Stimulated activated CD4-positive, alpha-beta T cell treated with anti-CD3 and anti-CD28 coated beads, Interleukin-2, amount 100 ng/mL, for 48 hours (primary cell): ENCODE measurements around the gene NUP210.

Source experiments
- DNase-seq, 2 donors: peaks; one replicate each; pipeline ENCODE4 v3.0.0-alpha.2; 2020

Gene NUP210

GRCh38 chr3:13317596-13318320, 102.4 kb downstream of the NUP210 start:
- DNase-seq: no peak

- DNase-seq: no peak
Measured at GRCh38 chr3:13316603-13317002, 103.5 kb downstream of the NUP210 start.

- DNase-seq: no peak
Measured at GRCh38 chr3:13314877-13315276, 105.2 kb downstream of the NUP210 start.

GRCh38 chr3:13313813-13314212, 106.3 kb downstream of the NUP210 start:
- DNase-seq: no peak

GRCh38 chr3:13309004-13309403, 111.1 kb downstream of the NUP210 start:
- no peak for DNase-seq

- peak; percentile 16 to 17 for DNase-seq
Measured at GRCh38 chr3:13308380-13308801, 111.7 kb downstream of the NUP210 start.

- no peak for DNase-seq
Measured at GRCh38 chr3:13307041-13307440, 113.1 kb downstream of the NUP210 start.

- no peak for DNase-seq
Measured at GRCh38 chr3:13305623-13306022, 114.5 kb downstream of the NUP210 start.

- no peak for DNase-seq
Measured at GRCh38 chr3:13303410-13303809, 116.7 kb downstream of the NUP210 start.

GRCh38 chr3:13301286-13301987, 118.7 kb downstream of the NUP210 start:
- no peak for DNase-seq

- no peak for DNase-seq
Measured at GRCh38 chr3:13300546-13301285, 119.4 kb downstream of the NUP210 start.

- DNase-seq: no peak
Measured at GRCh38 chr3:13299531-13300155, 120.5 kb downstream of the NUP210 start.

GRCh38 chr3:13296662-13297061, 123.5 kb downstream of the NUP210 start:
- DNase-seq: no peak

GRCh38 chr3:13294442-13295351, 125.4 kb downstream of the NUP210 start:
- no peak for DNase-seq

GRCh38 chr3:13292375-13292774, 127.7 kb downstream of the NUP210 start:
- DNase-seq: no peak

GRCh38 chr3:13290941-13291340, 129.2 kb downstream of the NUP210 start:
- DNase-seq: no peak

GRCh38 chr3:13289771-13290285, 130.3 kb downstream of the NUP210 start:
- DNase-seq: no peak

GRCh38 chr3:13288732-13289718, 131.1 kb downstream of the NUP210 start:
- DNase-seq: no peak

- DNase-seq: no peak
Measured at GRCh38 chr3:13287833-13288232, 132.3 kb downstream of the NUP210 start.

- no peak for DNase-seq
Measured at GRCh38 chr3:13286873-13287272, 133.2 kb downstream of the NUP210 start.
